H1 (cell line): ENCODE results near the gene ACOT12. TPM values are rescaled to one million over a fixed set of nuclear protein-coding genes. Genes with fewer than 3 reads are reported as not detected.

ENCODE experiments used
- ATF3 ChIP-seq: IDR thresholded peaks from 2 replicates; pipeline ENCODE4 v1.6.1; 2011; ENCODE audit warnings: low read depth, mild to moderate bottlenecking, low read length; ENCODE audit not compliant: insufficient read depth
- CHD7 ChIP-seq: fragments of 300-600 bp; sonication (generic); IDR thresholded peaks from 2 replicates; pipeline ENCODE4 v1.7.1; 2012; ENCODE audit warnings: low read length, moderate library complexity, mild to moderate bottlenecking, inconsistent platforms; ENCODE audit not compliant: insufficient replicate concordance
- EP300 ChIP-seq, 2 experiments: IDR thresholded peaks; 1 replicate in 1 of 2; 2 replicates in 1 of 2; pipeline ENCODE4 v1.6.1; 2011 to 2012; ENCODE audit warnings: low read depth in 2 of 2, low read length in 2 of 2, mild to moderate bottlenecking in 2 of 2, borderline replicate concordance in 1 of 2, inconsistent platforms in 1 of 2, moderate library complexity in 1 of 2
- EZH2 ChIP-seq: fragments of 200-600 bp; sonication (generic); IDR thresholded peaks from 2 replicates; pipeline ENCODE4 v1.7.1; 2012; ENCODE audit warnings: low read depth, mild to moderate bottlenecking, moderate library complexity, low read length, inconsistent platforms; ENCODE audit not compliant: severe bottlenecking
- GTF2F1 ChIP-seq: IDR thresholded peaks from 2 replicates; pipeline ENCODE4 v1.6.1; 2012; ENCODE audit warnings: low read depth, low read length, improper control_type of control experiment, borderline replicate concordance
- POU5F1 ChIP-seq: IDR thresholded peaks from 2 replicates; pipeline ENCODE4 v1.6.1; 2011; ENCODE audit warnings: low read depth, mild to moderate bottlenecking, low read length, moderate library complexity
- RAD21 ChIP-seq, 2 experiments: IDR thresholded peaks in 1 of 2; conservative IDR thresholded peaks in 1 of 2; 2 replicates each; pipeline ENCODE4 v1.6.1; 2011; ENCODE audit warnings: low read depth in 2 of 2, low read length in 2 of 2, improper control_type of control experiment in 1 of 2, inconsistent platforms in 1 of 2, mild to moderate bottlenecking in 1 of 2, moderate library complexity in 1 of 2
- RXRA ChIP-seq: IDR thresholded peaks from 2 replicates; pipeline ENCODE4 v1.6.1; 2011; ENCODE audit warnings: low read depth, mild to moderate bottlenecking, low read length, moderate library complexity; ENCODE audit not compliant: insufficient read depth
- USF2 ChIP-seq: IDR thresholded peaks from 2 replicates; pipeline ENCODE4 v1.6.1; 2011; ENCODE audit warnings: low read length, improper control_type of control experiment
- polyA plus RNA-seq, 7 experiments: library from polyadenylated mRNA; depleted of rRNA in 3 of 7; stranded (reverse) in 5 of 7; unstranded in 2 of 7; fragments of >200 nt in 5 of 7; fragments of 200-250 nt in 2 of 7; gene quantifications; 1 replicate in 5 of 7; 2 replicates in 1 of 7; 4 replicates in 1 of 7; pipeline versions ENCODE4 v1.2.1 to v1.2.3, GENCODE V29; 2011 to 2013; ENCODE audit warnings: missing spikeins in 2 of 7, mixed read lengths in 2 of 7
- total RNA-seq: library from RNA; stranded (reverse); fragmentation: NEBNext Ultra II Directional; extraction: Animal tissue kit (Norgen Biotek cat#: 25700); gene quantifications from 2 replicates; pipeline ENCODE4 v1.2.1, GENCODE V29; 2021

The ACOT12 gene
- total and polyA plus RNA-seq, 2 of the 8 experiments (the other 6 are each of a cell fraction or from before 2014, with no cell fraction given), result 0.29 TPM; not detected in 1

GRCh38 chr5:81316571-81316970, 77.4 kb downstream of the ACOT12 start (continued):
- TF ChIP-seq CHD7 (no peak), EZH2 (no peak), EP300 (IDR thresholded peaks at IDR 0.05; ENCODE audit: borderline replicate concordance in 1 of 2, low read depth in 2 of 2, low read length in 2 of 2) (no peak), USF2 (no peak), POU5F1 (no peak), RXRA (no peak), RAD21 (IDR thresholded peaks at IDR 0.05 in 1 of 2, conservative IDR thresholded peaks at IDR 0.05 in 1 of 2; ENCODE audit: low read depth in 2 of 2, low read length in 2 of 2) (no peak), ATF3 (no peak), GTF2F1 (no peak)
